CD14-positive monocyte (primary cell): ENCODE data around the gene ZG16B. TPM values are rescaled to one million over a fixed set of nuclear protein-coding genes. Genes with fewer than 3 reads are reported as not detected.

Source experiments
- DNase-seq, 3 donors: peaks; one replicate each; pipeline ENCODE4 v3.0.0-alpha.2; 2011 to 2022
- H2AFZ ChIP-seq: 2 replicates; pipeline ENCODE4 v1.6.0; 2012; ENCODE audit warnings: mild to moderate bottlenecking, low read depth, low read length, inconsistent platforms; ENCODE audit not compliant: insufficient read depth, poor library complexity, severe bottlenecking
- H3K27ac ChIP-seq, 2 donors: 1 replicate in 1 of 2; 2 replicates in 1 of 2; pipeline ENCODE4 v1.5.1; 2012 to 2013; ENCODE audit warnings: low read length in 2 of 2, control low read depth in 1 of 2, inconsistent platforms in 1 of 2, low read depth in 1 of 2, mild to moderate bottlenecking in 1 of 2
- H3K27me3 ChIP-seq, 2 donors: one replicate each; pipeline versions ENCODE4 v1.6.0 to v1.6.1; 2011 to 2013; ENCODE audit warnings: low read length in 2 of 2; ENCODE audit not compliant: control insufficient read depth in 2 of 2, insufficient read depth in 2 of 2
- H3K36me3 ChIP-seq, 2 donors: replicated peaks in 1 of 2; 1 replicate in 1 of 2; 2 replicates in 1 of 2; pipeline versions ENCODE4 v1.5.1 to v1.6.1; 2012 to 2013; ENCODE audit warnings: low read length in 2 of 2, control low read depth in 1 of 2, inconsistent platforms in 1 of 2, mild to moderate bottlenecking in 1 of 2; ENCODE audit not compliant: insufficient read depth in 2 of 2, control insufficient read depth in 1 of 2
- H3K4me1 ChIP-seq, 2 donors: 1 replicate in 1 of 2; 2 replicates in 1 of 2; pipeline versions ENCODE4 v1.5.1 to v1.6.1; 2012 to 2013; ENCODE audit warnings: low read length in 2 of 2, control low read depth in 1 of 2, inconsistent platforms in 1 of 2, mild to moderate bottlenecking in 1 of 2, moderate library complexity in 1 of 2; ENCODE audit not compliant: insufficient read depth in 2 of 2, control insufficient read depth in 1 of 2
- H3K4me2 ChIP-seq: replicated peaks from 2 replicates; pipeline ENCODE3; 2012; ENCODE audit warnings: low read length, moderate library complexity, mild to moderate bottlenecking; ENCODE audit not compliant: poor library complexity, severe bottlenecking; ENCODE audit errors: extremely low read depth
- H3K4me3 ChIP-seq, 3 experiments: fragments of 200-600 bp in 1 of 3; sonication (generic) in 1 of 3; replicated peaks in 1 of 3; 1 replicate in 2 of 3; 2 replicates in 1 of 3; pipeline ENCODE4 v1.5.1; 2011 to 2013; ENCODE audit warnings: low read length in 3 of 3, mild to moderate bottlenecking in 3 of 3, control low read depth in 2 of 3, low read depth in 2 of 3, inconsistent platforms in 1 of 3, moderate library complexity in 1 of 3
- H3K79me2 ChIP-seq: 2 replicates; pipeline ENCODE4 v1.6.0; 2012; ENCODE audit warnings: mild to moderate bottlenecking, control low read depth, inconsistent platforms, low read length, moderate library complexity; ENCODE audit not compliant: insufficient read depth
- H3K9ac ChIP-seq: 2 replicates; pipeline ENCODE4 v1.6.0; 2017; ENCODE audit warnings: low read length, mild to moderate bottlenecking; ENCODE audit not compliant: insufficient read depth, poor library complexity, severe bottlenecking
- H3K9me3 ChIP-seq, 2 donors: replicated peaks in 1 of 2; 1 replicate in 1 of 2; 2 replicates in 1 of 2; pipeline versions ENCODE4 v1.5.1 to v1.6.1; 2012 to 2013; ENCODE audit warnings: low read length in 2 of 2, control low read depth in 1 of 2; ENCODE audit not compliant: control insufficient read depth in 1 of 2, insufficient read depth in 1 of 2
- H4K20me1 ChIP-seq: 2 replicates; pipeline ENCODE4 v1.6.0; 2012; ENCODE audit warnings: mild to moderate bottlenecking, low read length, control low read depth, moderate library complexity; ENCODE audit not compliant: insufficient read depth
- H3K27ac Mint-ChIP-seq, 7 donors: one replicate each; pipeline ENCODE4 v1.8.0; 2020; ENCODE audit warnings: mild to moderate bottlenecking in 7 of 7, mixed read lengths in 7 of 7, moderate library complexity in 6 of 7, inconsistent platforms in 2 of 7
- H3K27me3 Mint-ChIP-seq, 3 donors: one replicate each; pipeline ENCODE4 v1.8.0; 2021 to 2022; ENCODE audit warnings: low read depth in 3 of 3, mild to moderate bottlenecking in 3 of 3, mixed read lengths in 3 of 3, moderate library complexity in 3 of 3, inconsistent platforms in 1 of 3
- H3K36me3 Mint-ChIP-seq, 2 donors: one replicate each; pipeline ENCODE4 v1.8.0; 2020; ENCODE audit warnings: mixed read lengths in 2 of 2, inconsistent platforms in 1 of 2, mild to moderate bottlenecking in 1 of 2
- H3K4me1 Mint-ChIP-seq: one replicate; pipeline ENCODE4 v1.8.0; 2020; ENCODE audit warnings: mild to moderate bottlenecking, mixed read lengths
- H3K4me3 Mint-ChIP-seq, 2 donors: one replicate each; pipeline ENCODE4 v1.8.0; 2020; ENCODE audit warnings: mild to moderate bottlenecking in 2 of 2, mixed read lengths in 2 of 2, moderate library complexity in 1 of 2
- H3K9me3 Mint-ChIP-seq, 7 donors: one replicate each; pipeline ENCODE4 v1.8.0; 2020 to 2022; ENCODE audit warnings: mixed read lengths in 7 of 7, mild to moderate bottlenecking in 6 of 7, moderate library complexity in 6 of 7, inconsistent platforms in 2 of 7
- WGBS: methylation state at CpG from one replicate; pipeline ENCODE4 v1.1.5; 2013; ENCODE audit warnings: missing lambda C conversion rate; ENCODE audit not compliant: insufficient coverage; 5-methylcytosine and 5-hydroxymethylcytosine counted together
- intact Hi-C, 2 donors: fragments of 100-400 bp; cut with micrococcal nuclease; formaldehyde crosslinking; loops; one replicate each; pipeline versions ENCODE4 v1.15.0 to v1.15.1; 2023
- polyA plus RNA-seq, 3 donors: library from polyadenylated mRNA; depleted of rRNA in 1 of 3; unstranded in 2 of 3; stranded (reverse) in 1 of 3; fragments of 300-500 nt in 2 of 3; fragments of >200 nt in 1 of 3; fragmentation: Illumina TruSeq in 2 of 3; gene quantifications; 1 replicate in 2 of 3; 2 replicates in 1 of 3; pipeline ENCODE4 v1.2.3, GENCODE V29; 2012 to 2021
- TF ChIP-seq, protein P1 (sequence below): fragments of 200-600 bp; IDR thresholded peaks from one replicate; pipeline ENCODE4 v1.8.0; 2022; ENCODE audit warnings: antibody characterized with exemption, mild to moderate bottlenecking

Gene ZG16B
- polyA plus RNA-seq, 3 donors, result 6.8 to 12.9 (median 11.0) TPM

GRCh38 chr16:2845116-2845515 lies 15.0 kb downstream of the ZG16B start:
- peaks cover 13% of the 10 kb centered on the region in 2 donors for H3K4me1 ChIP-seq
- Mint-ChIP-seq H3K27ac (no peak overlapping the region), H3K27me3 (peaks cover 8 to 18% (median 10%) of the 10 kb centered on the region in 3 donors), H3K4me1 (peaks cover 18% of the 10 kb centered on the region), H3K9me3 (peaks cover 0 to 3% (median 0%) of the 10 kb centered on the region in 7 donors), H3K4me3 (no peak overlapping the region), H3K36me3 (no peaks in the 10 kb centered on the region)
- H3K36me3 ChIP-seq, result no peaks in the 10 kb centered on the region
- no peaks in the 10 kb centered on the region for H4K20me1 ChIP-seq
- no peak overlapping the region for H3K9ac ChIP-seq
- intact Hi-C loops, result no loop called here
- TF ChIP-seq, protein P1, sequence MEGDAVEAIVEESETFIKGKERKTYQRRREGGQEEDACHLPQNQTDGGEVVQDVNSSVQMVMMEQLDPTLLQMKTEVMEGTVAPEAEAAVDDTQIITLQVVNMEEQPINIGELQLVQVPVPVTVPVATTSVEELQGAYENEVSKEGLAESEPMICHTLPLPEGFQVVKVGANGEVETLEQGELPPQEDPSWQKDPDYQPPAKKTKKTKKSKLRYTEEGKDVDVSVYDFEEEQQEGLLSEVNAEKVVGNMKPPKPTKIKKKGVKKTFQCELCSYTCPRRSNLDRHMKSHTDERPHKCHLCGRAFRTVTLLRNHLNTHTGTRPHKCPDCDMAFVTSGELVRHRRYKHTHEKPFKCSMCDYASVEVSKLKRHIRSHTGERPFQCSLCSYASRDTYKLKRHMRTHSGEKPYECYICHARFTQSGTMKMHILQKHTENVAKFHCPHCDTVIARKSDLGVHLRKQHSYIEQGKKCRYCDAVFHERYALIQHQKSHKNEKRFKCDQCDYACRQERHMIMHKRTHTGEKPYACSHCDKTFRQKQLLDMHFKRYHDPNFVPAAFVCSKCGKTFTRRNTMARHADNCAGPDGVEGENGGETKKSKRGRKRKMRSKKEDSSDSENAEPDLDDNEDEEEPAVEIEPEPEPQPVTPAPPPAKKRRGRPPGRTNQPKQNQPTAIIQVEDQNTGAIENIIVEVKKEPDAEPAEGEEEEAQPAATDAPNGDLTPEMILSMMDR, result no peak
- H3K79me2 ChIP-seq, result no peaks in the 10 kb centered on the region
- no peak overlapping the region for H2AFZ ChIP-seq
- DNase-seq, result no peak
- no peak overlapping the region for H3K27ac ChIP-seq
- H3K27me3 ChIP-seq, result peaks cover 0 to 3% of the 10 kb centered on the region in 2 donors
- 0% methylated on average over 1 of the region's 5 CpGs for WGBS
- no peaks in the 10 kb centered on the region for H3K9me3 ChIP-seq
- H3K4me2 ChIP-seq, result no peak overlapping the region
- H3K4me3 ChIP-seq, result no peak overlapping the region

GRCh38 chr16:2846511-2847310 lies 16.6 kb downstream of the ZG16B start:
- H3K79me2 ChIP-seq, result no peaks in the 10 kb centered on the region
- Mint-ChIP-seq H3K27me3 (peaks cover 8 to 21% (median 20%) of the 10 kb centered on the region in 3 donors), H3K36me3 (no peaks in the 10 kb centered on the region), H3K27ac (no peak overlapping the region), H3K9me3 (peaks cover 0 to 3% (median 0%) of the 10 kb centered on the region in 7 donors), H3K4me1 (peaks cover 14% of the 10 kb centered on the region), H3K4me3 (no peak overlapping the region)
- H3K4me1 ChIP-seq, result peaks cover 11% of the 10 kb centered on the region in 2 donors
- no peaks in the 10 kb centered on the region for H3K9me3 ChIP-seq
- H3K27ac ChIP-seq, result no peak overlapping the region
- no peak overlapping the region for H3K4me2 ChIP-seq
- no peak overlapping the region for H3K4me3 ChIP-seq
- H3K27me3 ChIP-seq, result peaks cover 0 to 3% of the 10 kb centered on the region in 2 donors
- H2AFZ ChIP-seq, result no peak overlapping the region
- no peaks in the 10 kb centered on the region for H3K36me3 ChIP-seq
- intact Hi-C loops, result no loop called here
- DNase-seq, result no peak
- TF ChIP-seq, protein P1, result no peak
- H4K20me1 ChIP-seq, result no peaks in the 10 kb centered on the region
- 50% methylated on average over 2 of the region's 3 CpGs for WGBS
- H3K9ac ChIP-seq, result no peak overlapping the region
